GM12878 (cell line): ENCODE measurements around the gene REV3L. TPM values are rescaled to one million over a fixed set of nuclear protein-coding genes. Genes with fewer than 3 reads are reported as not detected.
"Not testable (repeated sequence)": the region's sequence is repeated elsewhere in the genome, so short reads cannot be mapped to it uniquely, and the experiment has no call there.

Experiments
- ATAC-seq: fragments of 200-7000 bp; cut with Tn5 transposase; 3 replicates; pipeline ENCODE4 v1.9.1; 2020; ENCODE audit warnings: mild to moderate bottlenecking, moderate library complexity
- BruUV-seq: library from RNA; stranded (reverse); fragments of 400-500 nt; replicated peaks from 2 replicates; lab custom pipeline; 2021; lab: Mats Ljungman, UMichigan
- CTCF ChIA-PET: fragments of 300-600 bp; sonication (Branson Sonifier 250); formaldehyde crosslinking; extraction: SDS; loops from one replicate; lab custom pipeline; 2021; ENCODE audit warnings: inconsistent platforms; lab: Yijun Ruan, JAX
- POLR2A ChIA-PET: fragments of 350-600 bp; formaldehyde crosslinking; extraction: SDS; loops from one replicate; lab custom pipeline; 2021; ENCODE audit warnings: inconsistent platforms; lab: Charles Lee
- RAD21 ChIA-PET: fragments of 300-600 bp; sonication (Branson Sonifier 250); formaldehyde crosslinking; loops from one replicate; lab custom pipeline; 2023; ENCODE audit warnings: antibody characterized with exemption; ENCODE audit not compliant: unreplicated experiment; lab: Charles Lee
- SMC1A ChIA-PET: fragments of 300-600 bp; sonication (Branson Sonifier 250); formaldehyde crosslinking; loops from one replicate; lab custom pipeline; 2023; ENCODE audit not compliant: unreplicated experiment, uncharacterized antibody; lab: Charles Lee
- DNase-seq: peaks from one replicate; pipeline ENCODE4 v3.0.0-alpha.2; 2011; ENCODE audit warnings: low read depth, low spot score
- FAIRE-seq: peaks from 3 replicates; lab custom pipeline; 2011; peaks lifted over from hg19 to GRCh38; lab: Jason Lieb, UNC
- H2AFZ ChIP-seq: 2 replicates; pipeline ENCODE4 v1.6.0; 2011; ENCODE audit warnings: low read depth, low read length, control low read depth; ENCODE audit not compliant: control insufficient read depth
- H3K27ac ChIP-seq: 2 replicates; pipeline ENCODE4 v1.5.1; 2011; ENCODE audit warnings: control low read depth; ENCODE audit not compliant: control insufficient read depth, insufficient read depth
- H3K27me3 ChIP-seq, 2 experiments: replicated peaks in 1 of 2; 2 replicates each; pipeline versions ENCODE4 v1.6.0 to v1.6.1; 2011; ENCODE audit warnings: low read length in 1 of 2; ENCODE audit not compliant: control insufficient read depth in 2 of 2, insufficient read depth in 2 of 2
- H3K36me3 ChIP-seq, 2 experiments: 2 replicates each; pipeline ENCODE4 v1.5.1; 2011; ENCODE audit warnings: low read length in 1 of 2; ENCODE audit not compliant: control insufficient read depth in 2 of 2, insufficient read depth in 2 of 2
- H3K4me1 ChIP-seq: 2 replicates; pipeline ENCODE4 v1.6.1; 2011; ENCODE audit warnings: mild to moderate bottlenecking, low read length, moderate library complexity, mixed read lengths; ENCODE audit not compliant: control insufficient read depth, insufficient read depth
- H3K4me2 ChIP-seq: 2 replicates; pipeline ENCODE4 v1.6.0; 2011; ENCODE audit warnings: control low read depth; ENCODE audit not compliant: control insufficient read depth, insufficient read depth
- H3K4me3 ChIP-seq: fragments of 200-600 bp; sonication (generic); 2 replicates; pipeline ENCODE4 v1.5.1; 2016
- H3K79me2 ChIP-seq: 2 replicates; pipeline ENCODE4 v1.6.0; 2011; ENCODE audit warnings: low read length; ENCODE audit not compliant: control insufficient read depth, insufficient read depth
- H3K9ac ChIP-seq: 2 replicates; pipeline ENCODE4 v1.8.0; 2011; ENCODE audit warnings: low read length, control low read depth, mixed read lengths; ENCODE audit not compliant: control insufficient read depth, insufficient read depth
- H3K9me3 ChIP-seq: replicated peaks from 3 replicates; pipeline ENCODE4 v1.5.1; 2011; ENCODE audit warnings: mild to moderate bottlenecking, low read length; ENCODE audit not compliant: control insufficient read depth, insufficient read depth
- H4K20me1 ChIP-seq: 2 replicates; pipeline ENCODE4 v1.6.0; 2011; ENCODE audit not compliant: control insufficient read depth, insufficient read depth
- CBX5 ChIP-seq: sonication (generic); IDR thresholded peaks from 2 replicates; pipeline ENCODE4 v1.6.1; 2016; ENCODE audit warnings: low read depth, moderate library complexity, mild to moderate bottlenecking, inconsistent platforms
- JUNB ChIP-seq: IDR thresholded peaks from 2 replicates; pipeline ENCODE4 v1.6.1; 2016; ENCODE audit warnings: antibody characterized with exemption, mild to moderate bottlenecking
- WGBS: methylation state at CpG from one replicate; pipeline ENCODE4 v1.1.6; 2016; ENCODE audit warnings: low lambda C conversion rate; ENCODE audit not compliant: insufficient replicate concordance, insufficient coverage; ENCODE audit errors: missing lambda C conversion rate; 5-methylcytosine and 5-hydroxymethylcytosine counted together
- in situ Hi-C: fragments of 300-500 bp; cut with MboI; formaldehyde crosslinking; loops from 9 replicates; pipeline ENCODE4 v1.14.3; 2018; ENCODE audit warnings: mixed read lengths
- intact Hi-C: fragments of 100-400 bp; cut with micrococcal nuclease; formaldehyde crosslinking; loops from one replicate; pipeline ENCODE4 v1.14.2; 2022; ENCODE audit not compliant: unreplicated experiment
- polyA plus RNA-seq, 11 experiments: library from polyadenylated mRNA; depleted of rRNA in 4 of 11; unstranded in 6 of 11; stranded (reverse) in 5 of 11; fragments of >200 nt; fragmentation: Nextera tagmentation in 4 of 11; fragmentation: Illumina TruSeq in 1 of 11; extraction: Ambion mirVana in 4 of 11; extraction: Trizol in 1 of 11; gene quantifications; 1 replicate in 1 of 11; 2 replicates in 10 of 11; pipeline versions ENCODE4 v1.2.1 to v1.2.3, GENCODE V29; 2011 to 2016; ENCODE audit warnings: inconsistent platforms in 2 of 11, missing spikeins in 2 of 11, low read depth in 1 of 11
- total RNA-seq, 4 experiments: library from RNA; depleted of rRNA in 3 of 4; stranded (reverse); fragments of >200 nt in 3 of 4; fragmentation: Illumina TruSeq in 1 of 4; extraction: Trizol in 1 of 4; gene quantifications; 2 replicates each; pipeline versions ENCODE4 v1.2.1 to v1.2.3, GENCODE V29; 2013 to 2021
- TF ChIP-seq, protein P1 (sequence below): fragments of 450-650 bp; IDR thresholded peaks from 2 replicates; pipeline ENCODE4 v1.6.1; 2016; ENCODE audit warnings: mild to moderate bottlenecking

Gene REV3L
- total and polyA plus RNA-seq, 10 of the 15 experiments (the other 5 are each of a cell fraction or from before 2014, with no cell fraction given): 7.6 to 33.6 (median 21.5) TPM

DNA sequence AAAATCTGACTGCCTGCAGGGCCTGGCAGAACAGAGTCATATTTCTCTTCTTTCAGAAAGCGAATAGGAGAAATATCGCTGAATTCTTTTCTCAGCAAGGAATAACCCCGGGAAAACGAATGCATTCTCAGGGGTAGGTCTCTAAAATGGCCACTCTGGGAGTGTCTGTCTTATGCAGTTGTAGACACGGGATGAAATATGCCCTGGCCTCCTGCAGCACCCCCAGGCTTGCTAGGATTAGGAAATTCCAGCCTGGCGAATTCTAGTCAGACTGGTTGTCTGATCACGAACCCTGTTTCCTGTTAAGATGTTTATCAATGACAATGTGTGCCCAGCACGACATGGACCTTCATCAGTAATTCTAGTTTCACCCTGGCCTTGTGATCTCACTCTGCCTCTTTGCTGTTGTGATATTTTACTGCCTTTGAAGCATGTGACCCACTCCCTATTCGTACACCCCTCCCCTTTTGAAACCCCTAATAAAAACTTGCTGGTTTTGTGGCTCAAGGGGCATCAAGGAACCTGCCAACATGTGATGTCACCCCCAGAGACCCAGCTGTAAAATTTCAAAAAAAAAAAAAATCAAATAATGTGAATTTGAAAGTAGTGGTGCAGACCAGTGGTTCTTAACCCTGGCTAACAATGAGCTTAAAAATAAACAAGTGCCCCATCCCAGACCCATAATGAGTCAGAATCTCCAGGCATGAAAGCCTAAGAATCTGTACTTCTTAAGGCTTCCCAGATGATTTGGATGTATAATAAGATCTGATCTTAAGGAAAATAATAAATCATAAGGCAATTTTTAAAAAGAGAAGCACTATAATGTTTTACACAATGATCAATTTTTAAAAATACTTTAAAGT lies 181.8 kb downstream of the REV3L start:
- ChIA-PET POLR2A (interaction anchor here (0.6 to 1.1 kb wide), 2 partner anchors 17 to 34 kb away, joined by 3 read pairs; no protein-coding TSS in a partner anchor), CTCF (interaction anchor here (2.0 kb wide), 1 partner anchor 42 kb away, joined by 9 read pairs; a partner anchor contains a TSS), RAD21 (interaction anchor here (1.8 to 2.2 kb wide), 2 partner anchors 42 to 177 kb away, joined by 11 to 12 read pairs; a partner anchor contains a TSS), SMC1A (interaction anchor here (0.6 to 1.7 kb wide), 6 partner anchors 8 to 152 kb away, joined by 3 to 5 read pairs (median 4); no protein-coding TSS in a partner anchor)
- FAIRE-seq, H3K9me3 ChIP-seq, H3K4me3 ChIP-seq, H3K79me2 ChIP-seq, H2AFZ ChIP-seq, H3K36me3 ChIP-seq, DNase-seq, in situ Hi-C loops, H3K9ac ChIP-seq, H3K27ac ChIP-seq, H3K27me3 ChIP-seq, H4K20me1 ChIP-seq, BruUV-seq: not testable (repeated sequence)
- 63% methylated on average over 9 of the region's 9 CpGs for WGBS
- intact Hi-C loops: loop anchor here (2.0 kb wide), 1 partner anchor 42 kb away; a partner anchor contains a TSS
- H3K4me1 ChIP-seq: peaks cover 15% of the 10 kb centered on the region
- TF ChIP-seq, protein P1, sequence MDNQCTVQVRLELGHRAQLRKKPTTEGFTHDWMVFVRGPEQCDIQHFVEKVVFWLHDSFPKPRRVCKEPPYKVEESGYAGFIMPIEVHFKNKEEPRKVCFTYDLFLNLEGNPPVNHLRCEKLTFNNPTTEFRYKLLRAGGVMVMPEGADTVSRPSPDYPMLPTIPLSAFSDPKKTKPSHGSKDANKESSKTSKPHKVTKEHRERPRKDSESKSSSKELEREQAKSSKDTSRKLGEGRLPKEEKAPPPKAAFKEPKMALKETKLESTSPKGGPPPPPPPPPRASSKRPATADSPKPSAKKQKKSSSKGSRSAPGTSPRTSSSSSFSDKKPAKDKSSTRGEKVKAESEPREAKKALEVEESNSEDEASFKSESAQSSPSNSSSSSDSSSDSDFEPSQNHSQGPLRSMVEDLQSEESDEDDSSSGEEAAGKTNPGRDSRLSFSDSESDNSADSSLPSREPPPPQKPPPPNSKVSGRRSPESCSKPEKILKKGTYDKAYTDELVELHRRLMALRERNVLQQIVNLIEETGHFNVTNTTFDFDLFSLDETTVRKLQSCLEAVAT: 0 out of 2 replicates have a peak, but pooled peaks have one; percentile 25
- TF ChIP-seq JUNB (peak; percentile 20; the same call in 1 of the 2 replicates), CBX5 (0 out of 2 replicates have a peak, but pooled peaks have one; percentile 23)
- peak overlapping the region; percentile 26; the same call in 1 of the 2 replicates for H3K4me2 ChIP-seq
- ATAC-seq: peak; percentile 70
